HG03439 (cell line): ENCODE data around the gene TRIAP1.
"Not testable (repeated sequence)": the region's sequence is repeated elsewhere in the genome, so short reads cannot be mapped to it uniquely, and the experiment has no call there.

Source experiments
- ATAC-seq: cut with Tn5 transposase; IDR thresholded peaks from one replicate; pipeline ENCODE4 v1.9.1; 2021; ENCODE audit warnings: mild to moderate bottlenecking, moderate library complexity; ENCODE audit not compliant: unreplicated experiment

Gene TRIAP1

DNA sequence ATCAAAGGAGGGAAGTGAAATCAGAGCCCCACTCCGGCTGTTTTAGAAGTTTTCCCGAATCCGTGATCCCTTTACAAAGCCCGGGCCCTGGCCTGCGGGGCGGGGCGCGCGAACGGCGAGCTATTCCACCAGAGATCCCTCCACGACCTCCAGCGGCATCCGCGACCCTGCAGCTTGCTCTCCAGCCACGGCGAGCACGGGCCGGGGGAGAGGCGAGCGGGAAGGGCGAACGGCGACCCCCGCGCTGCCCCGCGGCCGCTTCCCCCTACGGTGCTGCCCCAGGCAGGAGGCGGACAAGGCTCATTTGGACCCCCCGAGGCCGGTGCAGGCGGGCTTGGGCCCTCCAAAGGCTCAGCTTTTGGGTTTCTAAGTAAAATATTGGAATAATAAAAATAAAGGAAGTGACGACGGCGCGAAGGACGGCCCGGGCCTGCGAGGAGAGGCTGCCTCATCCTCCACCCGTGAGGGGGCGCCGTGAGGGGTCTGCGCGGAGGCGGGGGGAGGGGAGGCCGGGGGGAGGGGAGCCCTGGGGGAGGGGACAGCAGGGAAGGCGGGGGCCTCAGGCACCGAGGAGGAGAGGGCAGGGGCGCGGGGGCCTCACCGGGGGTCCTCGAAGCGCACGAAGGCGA lies 22.8 kb upstream of the TRIAP1 start:
- ATAC-seq = peak; percentile 20

DNA sequence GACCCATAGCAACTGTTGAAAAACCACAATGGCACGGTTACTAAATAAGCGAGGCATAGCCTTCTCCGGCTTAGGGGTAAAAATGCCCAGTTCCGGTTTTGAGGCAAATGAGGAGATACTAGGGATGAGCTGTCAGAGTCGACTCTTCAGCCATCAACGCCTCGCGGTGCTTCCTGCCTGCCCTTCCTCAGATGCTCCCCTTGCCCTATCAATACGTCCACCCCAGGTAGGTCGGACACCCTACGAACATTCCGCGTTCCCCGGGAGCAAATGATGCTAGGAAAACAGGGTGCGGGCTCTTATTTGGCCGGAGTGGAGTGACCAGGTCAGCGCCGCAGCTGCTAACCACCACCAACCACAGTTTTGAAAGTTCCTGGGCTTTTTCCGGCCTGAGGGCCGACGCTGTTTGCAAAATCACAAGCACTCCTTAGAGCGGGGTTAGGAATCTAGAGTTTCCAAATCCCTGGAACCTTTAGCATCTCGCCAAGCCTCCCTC lies 22.2 kb upstream of the TRIAP1 start:
- ATAC-seq = peak; percentile 14

DNA sequence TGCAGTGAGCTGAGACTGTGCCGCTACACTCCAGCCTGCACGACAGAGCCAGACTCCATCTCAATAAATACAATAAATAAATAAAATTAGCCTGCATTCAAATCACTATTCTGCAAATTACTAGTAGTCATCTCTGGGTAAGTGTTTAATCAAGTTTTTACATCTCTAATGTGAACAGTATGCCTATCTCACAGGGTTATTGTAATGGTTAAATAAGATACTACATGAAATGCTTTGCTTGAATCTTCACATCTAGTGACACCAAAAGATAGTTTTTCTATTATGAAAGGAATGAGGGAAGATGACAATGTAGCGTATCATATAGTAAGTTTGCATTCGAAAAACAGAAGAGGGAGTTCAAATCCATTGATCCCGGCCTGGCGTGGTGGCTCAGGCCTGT lies 21.3 kb upstream of the TRIAP1 start:
- ATAC-seq = no peak

DNA sequence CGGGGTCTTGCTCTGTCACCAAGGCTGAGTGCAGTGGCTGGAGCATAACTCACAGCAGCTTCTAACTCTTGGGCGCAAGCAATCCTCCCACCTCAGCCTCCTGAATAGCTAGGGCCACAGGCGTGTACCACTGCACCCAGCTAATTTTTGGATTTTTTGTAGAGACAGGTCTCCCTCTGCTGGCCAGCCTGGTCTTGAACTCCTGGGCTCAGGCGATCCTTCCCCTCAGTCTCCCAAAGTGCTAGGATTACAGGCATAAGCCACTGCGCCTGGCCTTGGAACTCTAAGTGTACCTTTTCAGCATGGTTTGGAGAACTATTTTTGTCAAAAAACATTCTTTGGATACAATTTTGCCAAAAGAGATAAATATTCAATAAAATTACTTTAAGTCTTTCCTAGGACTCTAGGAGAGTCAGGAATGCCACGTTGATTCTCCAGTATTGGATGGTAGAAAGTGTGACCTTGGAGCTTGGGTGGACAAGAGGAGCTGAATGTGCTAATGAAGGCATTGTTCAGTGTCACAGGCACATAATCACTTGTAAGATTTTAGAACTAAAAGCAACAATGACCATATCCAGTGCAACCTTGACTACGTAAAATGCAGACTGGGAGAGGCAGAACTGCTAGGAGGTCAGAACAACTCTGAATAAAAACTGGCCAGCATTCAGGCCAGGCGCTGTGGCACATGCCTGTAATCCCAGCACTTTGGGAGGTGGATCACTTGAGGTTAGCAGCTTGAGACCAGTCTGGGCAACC lies 20.6 kb upstream of the TRIAP1 start:
- ATAC-seq = no peak

DNA sequence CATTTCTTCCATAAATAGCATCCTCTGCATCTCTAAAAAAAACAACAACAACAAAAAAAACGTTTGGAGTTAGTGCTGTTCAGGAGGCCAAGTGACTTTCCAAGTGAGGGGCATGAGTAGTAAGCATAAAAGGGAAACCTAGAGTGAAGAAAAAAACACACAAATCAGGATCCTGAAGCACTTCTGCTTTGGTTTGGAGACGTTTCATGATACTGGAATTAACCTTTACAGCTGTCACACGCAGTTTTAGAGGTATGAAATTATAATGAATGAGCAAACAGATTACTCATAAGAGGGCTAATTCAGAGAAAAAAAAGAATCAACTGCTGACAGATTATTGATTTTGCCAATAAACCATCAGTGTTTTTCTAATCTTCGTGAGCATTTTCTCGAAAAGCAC lies 19.6 kb upstream of the TRIAP1 start:
- ATAC-seq = no peak

DNA sequence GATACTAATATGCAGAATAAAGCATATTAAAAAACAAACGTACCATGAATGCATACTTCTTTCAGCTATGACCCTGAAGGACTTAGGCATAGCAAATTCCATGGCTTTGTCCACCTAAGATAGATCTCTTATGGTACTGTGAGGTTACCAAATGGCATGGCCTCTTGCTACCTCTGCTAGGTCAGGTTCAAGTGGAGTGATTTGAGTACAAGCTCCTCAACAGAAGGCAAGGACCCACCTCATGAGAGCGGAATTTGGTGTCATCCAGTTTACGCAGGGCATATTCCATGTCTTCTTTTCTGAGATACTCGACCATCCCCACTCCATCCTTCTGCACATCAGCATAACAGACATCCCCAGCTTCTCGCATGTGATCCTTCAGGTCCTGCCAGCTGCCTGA lies 17.5 kb upstream of the TRIAP1 start:
- ATAC-seq = no peak

DNA sequence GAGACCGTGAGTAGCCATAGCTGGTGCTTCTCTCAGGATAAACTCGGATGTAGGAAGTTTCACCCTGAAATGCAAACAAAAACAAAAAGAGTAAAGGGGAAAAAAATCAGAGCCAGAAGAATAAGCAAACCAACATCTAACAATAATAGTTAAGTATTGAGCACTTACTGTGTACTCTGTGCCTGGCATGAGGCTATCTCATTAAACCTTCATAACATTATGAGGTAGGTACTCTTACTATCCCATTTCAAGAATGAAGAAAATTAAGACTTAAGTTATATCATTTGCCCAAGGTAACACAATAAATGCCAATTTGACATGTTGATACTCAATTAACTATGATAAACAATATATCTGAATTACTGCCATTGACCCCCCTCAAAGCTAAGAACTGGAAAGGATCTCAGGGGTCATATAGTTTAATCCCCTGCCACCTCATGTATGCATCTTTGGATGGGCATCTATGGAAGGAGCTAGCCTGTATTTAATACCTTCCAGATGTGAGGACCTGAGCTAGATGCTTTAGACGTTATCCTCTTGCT lies 16.0 kb upstream of the TRIAP1 start:
- no peak for ATAC-seq

DNA sequence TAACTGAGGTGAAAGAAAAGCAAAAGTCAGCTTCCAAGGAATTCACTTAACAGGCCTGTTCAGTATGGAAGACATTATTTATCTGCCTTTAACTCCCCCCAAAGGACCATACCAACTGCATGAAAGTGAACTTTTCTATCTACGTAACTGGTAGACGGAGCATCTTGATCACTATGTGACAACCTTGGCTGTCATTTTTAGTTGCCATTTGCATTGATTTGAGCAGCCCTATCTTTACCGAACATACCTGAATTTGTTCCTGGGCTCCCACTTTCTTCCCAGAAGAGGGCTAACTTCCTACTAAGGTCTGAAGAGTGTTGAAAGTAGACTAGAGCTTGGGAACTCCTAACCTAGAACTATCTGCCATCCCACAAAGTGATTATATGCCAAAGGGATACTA lies 14.0 kb upstream of the TRIAP1 start:
- no peak for ATAC-seq

DNA sequence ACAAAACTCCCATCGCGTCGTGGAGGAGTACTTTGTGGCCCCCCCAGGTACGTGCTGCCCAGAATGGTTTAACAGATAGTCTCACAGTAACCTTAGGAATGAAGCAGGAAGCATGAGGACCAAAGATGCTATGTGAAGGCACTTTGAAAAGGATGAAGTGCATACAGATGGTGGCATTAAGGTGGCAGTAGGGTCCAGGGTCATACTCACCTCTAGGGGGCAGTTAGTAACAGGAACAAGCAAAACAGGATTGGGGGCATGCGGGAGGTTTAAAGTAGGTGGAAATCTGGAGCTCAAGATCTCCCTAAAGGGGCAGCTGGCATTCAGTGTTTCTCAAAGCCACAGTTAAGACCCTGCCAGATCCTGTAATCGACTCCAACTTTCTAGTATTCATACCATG lies 10.9 kb upstream of the TRIAP1 start:
- no peak for ATAC-seq

DNA sequence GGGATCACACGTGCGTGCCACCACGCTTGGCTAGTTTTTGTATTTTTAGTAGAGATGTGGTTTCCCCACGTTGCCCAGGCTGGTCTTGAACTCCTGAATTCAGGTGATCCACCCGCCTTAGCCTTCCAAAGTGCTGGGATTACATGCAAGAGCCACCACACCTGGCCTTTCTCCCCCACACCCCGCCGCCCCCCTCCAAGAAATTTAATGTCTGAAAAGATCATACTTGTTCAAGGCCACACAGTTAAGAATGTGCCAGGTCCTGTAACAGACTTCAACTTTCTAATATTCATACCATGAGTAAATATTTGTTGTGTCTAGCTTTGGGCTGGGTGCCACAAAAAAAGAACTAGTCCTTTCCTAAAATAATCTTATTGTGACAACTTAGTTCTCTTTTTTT lies 9.1 kb upstream of the TRIAP1 start:
- no peak for ATAC-seq

DNA sequence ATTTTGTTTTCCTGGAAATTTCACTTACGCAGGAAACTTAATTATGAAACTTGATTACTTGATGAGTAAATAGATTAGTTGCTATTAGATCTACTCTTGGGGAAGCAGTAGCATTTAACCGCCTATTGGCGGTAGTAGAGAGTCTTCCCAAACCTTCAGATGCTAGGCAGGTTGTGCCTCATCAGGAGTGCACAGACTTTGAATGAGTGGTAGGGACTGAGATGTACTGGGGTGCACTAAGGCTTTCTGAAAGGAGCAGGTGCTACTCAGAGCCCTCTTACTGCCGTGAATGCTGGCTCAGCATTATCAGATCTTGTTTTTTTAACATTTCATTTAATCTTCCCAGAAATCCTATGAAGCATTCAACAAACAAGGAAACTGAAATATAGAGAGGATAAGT lies 7.8 kb upstream of the TRIAP1 start:
- no peak for ATAC-seq

DNA sequence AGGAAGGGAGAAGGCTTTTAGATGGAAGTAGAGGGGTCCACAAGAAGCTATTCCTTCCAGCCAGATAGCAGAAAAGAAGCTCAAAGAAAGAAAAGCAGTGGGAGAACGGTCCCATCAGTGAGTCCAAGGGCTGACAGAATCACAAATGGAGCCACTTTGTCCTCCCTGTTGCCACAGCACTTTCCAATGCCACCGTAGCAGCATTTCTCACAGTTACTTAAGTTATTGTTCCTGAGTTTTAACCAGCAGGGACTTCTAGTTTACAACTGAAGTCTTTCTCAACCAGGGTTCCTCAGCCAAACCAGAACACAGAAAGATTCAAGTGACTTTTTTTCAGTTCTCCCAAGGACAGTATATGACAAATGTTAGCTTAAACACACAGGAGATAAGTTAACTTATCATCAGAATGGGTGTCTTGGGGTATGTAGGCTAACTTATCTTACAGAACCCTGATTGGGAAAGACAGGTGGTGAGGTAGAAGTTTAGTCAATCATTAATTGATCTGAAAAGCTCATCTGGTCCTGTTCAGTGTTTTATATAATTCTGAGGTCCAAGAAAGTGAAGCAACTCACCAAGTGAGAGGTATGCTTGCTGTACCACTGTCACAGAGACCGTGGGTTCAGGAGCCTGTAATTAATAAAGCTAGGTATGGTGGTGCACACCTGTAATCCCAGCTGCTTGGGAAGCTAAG lies 7.0 kb upstream of the TRIAP1 start:
- ATAC-seq = no peak

DNA sequence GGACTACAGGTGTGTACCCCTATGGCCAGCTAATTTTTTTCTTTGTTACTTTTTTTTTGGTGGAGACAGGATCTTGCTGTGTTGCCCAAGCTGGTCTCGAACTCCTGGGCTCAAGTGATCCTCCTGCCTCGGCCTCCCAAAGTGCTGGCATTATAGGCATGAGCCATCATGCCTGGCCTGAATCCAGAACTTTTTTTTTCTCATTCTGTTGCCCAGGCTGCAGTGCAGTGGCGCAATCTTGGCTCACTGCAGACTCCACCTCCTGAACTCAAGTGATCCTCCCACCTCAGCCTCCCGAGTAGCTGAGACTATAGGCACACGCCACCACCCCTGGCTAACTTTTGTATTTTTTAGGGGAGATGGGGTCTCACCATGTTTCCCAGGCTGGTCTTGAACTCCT lies 6.3 kb upstream of the TRIAP1 start:
- not testable (repeated sequence) for ATAC-seq

DNA sequence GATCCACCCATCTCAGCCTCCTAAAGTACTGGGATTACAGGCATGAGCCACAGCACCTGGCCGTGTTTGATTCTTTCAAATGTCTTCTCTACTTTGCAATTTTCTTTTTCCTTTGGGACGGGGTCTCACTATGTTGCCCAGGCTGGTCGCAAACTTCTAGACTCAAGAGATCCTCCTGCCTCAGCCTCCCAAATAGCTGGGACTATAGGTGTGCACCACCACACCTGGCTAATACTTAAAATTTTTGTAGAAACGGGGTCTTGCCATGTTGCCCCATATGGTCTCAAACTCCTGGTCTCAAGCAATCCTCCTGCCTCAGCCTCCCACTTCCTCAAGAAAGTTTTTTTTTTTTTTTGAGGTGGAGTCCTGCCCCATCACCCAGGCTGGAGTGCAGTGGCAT lies 1.8 kb upstream of the TRIAP1 start:
- ATAC-seq = no peak

DNA sequence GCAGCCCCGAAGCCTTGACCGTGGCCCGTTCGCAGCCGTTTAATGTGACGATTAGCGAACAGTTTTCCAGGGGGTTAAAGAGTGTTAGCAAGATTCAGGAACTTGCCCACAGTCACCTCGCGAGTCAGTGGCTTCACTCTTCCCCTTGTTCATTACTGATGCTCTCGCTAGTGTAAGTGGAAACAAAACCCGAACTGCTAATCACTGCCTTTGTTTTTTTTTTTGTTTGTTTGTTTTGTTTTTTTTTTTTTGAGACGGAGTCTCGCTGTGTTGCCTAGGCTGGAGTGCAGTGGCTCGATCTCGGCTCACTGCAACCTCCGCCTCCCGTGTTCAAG lies 627 bp upstream of the TRIAP1 start:
- not testable (repeated sequence) for ATAC-seq

DNA sequence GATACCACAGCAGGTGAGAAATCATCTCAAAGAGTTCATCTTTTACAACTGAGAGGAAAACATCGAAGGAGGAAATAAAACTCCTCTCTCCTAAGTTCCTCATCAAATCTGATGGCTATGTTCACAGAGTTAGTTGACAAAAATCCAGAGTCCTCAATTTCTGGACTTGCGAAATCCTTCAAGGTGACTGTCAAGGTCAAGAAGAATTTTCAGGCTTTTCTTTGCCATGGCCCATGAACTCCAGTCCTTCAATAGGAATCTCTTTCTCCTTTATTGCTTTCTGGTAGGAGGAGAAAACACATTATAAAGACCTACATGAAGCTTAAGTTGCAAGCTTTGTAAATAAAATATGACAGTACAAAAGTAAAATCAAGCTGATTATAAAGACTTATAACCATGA lies 1.5 kb downstream of the TRIAP1 start:
- ATAC-seq = no peak

DNA sequence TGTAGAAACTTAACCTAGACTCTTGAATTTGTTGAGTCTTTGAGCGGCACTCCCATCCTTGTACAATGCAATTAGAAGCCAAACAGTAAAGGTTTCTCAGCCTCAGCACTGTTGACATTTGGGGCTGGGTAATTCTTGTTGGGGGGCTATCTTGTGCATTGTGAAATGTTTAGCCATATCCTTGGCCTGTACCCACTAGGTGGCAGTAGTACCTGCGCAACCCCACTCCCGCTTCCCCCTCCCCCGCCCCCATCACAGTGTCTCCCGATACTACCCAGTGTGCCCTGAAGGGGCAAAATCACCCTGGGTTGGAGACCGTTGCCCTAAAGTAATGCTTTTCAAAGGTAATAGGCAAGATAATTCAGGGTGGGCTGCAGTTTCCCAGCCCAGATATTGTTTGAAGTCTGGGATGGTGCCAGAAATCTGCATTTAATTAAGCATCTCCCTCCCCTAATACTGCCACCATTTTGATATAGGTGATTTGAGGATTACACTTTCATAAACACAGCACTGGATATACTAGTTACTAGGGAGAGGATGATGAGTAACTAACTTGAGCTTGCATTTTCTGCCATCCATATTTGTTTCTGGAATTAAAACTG lies 6.4 kb downstream of the TRIAP1 start:
- no peak for ATAC-seq

DNA sequence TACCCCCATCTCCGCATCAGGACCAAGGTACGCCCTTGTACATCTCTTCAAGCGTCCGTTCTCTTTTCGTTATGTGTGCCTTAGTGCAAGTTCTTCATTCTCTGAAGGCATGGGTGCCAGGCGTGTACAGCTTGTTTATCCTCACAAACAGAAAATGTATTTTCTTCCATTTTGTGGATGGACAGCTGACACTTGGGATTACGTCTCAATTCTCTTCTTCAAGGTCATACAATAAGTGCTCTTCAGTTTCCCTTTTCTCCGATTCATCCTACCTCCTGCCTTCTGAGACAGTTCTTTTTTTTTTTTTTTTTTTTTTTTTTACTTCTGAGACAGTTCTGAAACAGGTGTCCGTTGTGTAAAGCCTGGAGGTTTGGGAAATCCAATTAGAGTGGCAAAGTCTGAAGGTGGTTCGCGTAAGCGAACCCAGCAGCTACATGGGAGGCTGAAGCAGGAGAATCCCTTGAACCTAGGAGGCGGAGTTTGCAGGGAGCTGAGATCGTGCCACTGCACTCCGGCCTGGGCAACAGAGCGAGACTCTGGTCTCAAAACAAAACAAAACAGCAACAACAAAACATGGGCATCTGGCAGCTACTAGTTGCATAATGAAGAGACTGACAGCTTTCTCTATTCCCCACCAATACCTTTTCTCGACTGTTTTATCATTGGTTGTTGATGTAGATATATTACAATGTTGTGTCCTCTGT lies 7.5 kb downstream of the TRIAP1 start:
- no peak for ATAC-seq

DNA sequence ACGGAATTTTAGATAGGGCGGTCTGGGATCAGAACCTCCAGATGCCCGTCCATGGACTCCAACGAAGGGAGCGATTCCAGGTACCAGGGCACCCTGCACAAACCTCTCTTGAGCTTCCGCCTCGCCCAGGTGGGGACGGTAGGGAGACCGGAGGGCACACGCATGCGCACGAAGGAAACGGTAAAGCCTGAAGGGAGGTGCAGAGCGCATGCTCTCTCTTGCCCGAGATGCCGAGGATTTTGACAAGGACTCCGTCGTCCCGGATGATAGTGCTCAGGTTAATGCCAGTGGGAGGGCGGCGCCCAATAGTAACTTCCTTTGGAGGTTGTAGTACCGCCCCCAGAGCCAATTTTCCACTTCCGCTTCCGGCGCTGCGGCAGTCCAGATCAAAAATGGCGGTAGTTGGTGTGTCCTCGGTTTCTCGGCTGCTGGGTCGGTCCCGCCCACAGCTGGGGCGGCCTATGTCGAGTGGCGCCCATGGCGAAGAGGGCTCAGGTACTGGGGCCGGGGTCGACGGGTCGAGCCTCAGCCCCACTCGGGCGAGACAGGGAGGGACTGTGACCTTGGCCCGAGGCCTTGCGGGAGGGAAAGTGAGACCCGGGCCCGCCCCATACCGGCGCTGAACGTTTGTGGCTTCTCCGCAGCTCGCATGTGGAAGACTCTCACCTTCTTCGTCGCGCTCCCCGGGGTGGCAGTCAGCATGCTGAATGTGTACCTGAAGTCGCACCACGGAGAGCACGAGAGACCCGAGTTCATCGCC lies 8.3 kb downstream of the TRIAP1 start, which contains the start of gene COX6A1:
Gene COX6A1, plus strand, starts transcription at position 379 of the 760 bp plus-strand sequence. Its CDS starts 14 bp downstream, at position 393.
- peak; percentile 94 for ATAC-seq
